Astrocyte (in vitro differentiated cells and primary cell): ENCODE measurements around the gene PKHD1. TPM values are rescaled to one million over a fixed set of nuclear protein-coding genes. Genes with fewer than 3 reads are reported as not detected.

Experiments used
- DNase-seq: peaks from one replicate; pipeline ENCODE4 v3.0.0-alpha.2; 2010; ENCODE audit warnings: low read depth
- FAIRE-seq: peaks from 2 replicates; lab custom pipeline; 2011; peaks lifted over from hg19 to GRCh38; lab: Jason Lieb, UNC
- H2AFZ ChIP-seq: 2 replicates; pipeline ENCODE4 v1.6.0; 2012; ENCODE audit warnings: low read depth, low read length, inconsistent platforms
- H3K27ac ChIP-seq: 2 replicates; pipeline ENCODE4 v1.5.1; 2011; ENCODE audit warnings: low read depth, low read length, inconsistent platforms
- H3K27me3 ChIP-seq: 2 replicates; pipeline ENCODE4 v1.6.0; 2011; ENCODE audit warnings: low read length, inconsistent platforms; ENCODE audit not compliant: insufficient read depth
- H3K36me3 ChIP-seq: 2 replicates; pipeline ENCODE4 v1.5.1; 2011; ENCODE audit warnings: low read length, inconsistent platforms; ENCODE audit not compliant: insufficient read depth
- H3K4me1 ChIP-seq: 2 replicates; pipeline ENCODE4 v1.5.1; 2011; ENCODE audit warnings: low read length, inconsistent platforms; ENCODE audit not compliant: insufficient read depth
- H3K4me2 ChIP-seq: 2 replicates; pipeline ENCODE4 v1.6.0; 2012; ENCODE audit warnings: low read length, inconsistent platforms
- H3K4me3 ChIP-seq: 2 replicates; pipeline ENCODE4 v1.5.1; 2011; ENCODE audit warnings: low read depth, mild to moderate bottlenecking, low read length, inconsistent platforms; ENCODE audit not compliant: insufficient read depth
- H3K79me2 ChIP-seq: 2 replicates; pipeline ENCODE4 v1.6.0; 2012; ENCODE audit warnings: mild to moderate bottlenecking, low read length, inconsistent platforms; ENCODE audit not compliant: insufficient read depth
- H3K9ac ChIP-seq: 2 replicates; pipeline ENCODE4 v1.6.0; 2012; ENCODE audit warnings: mild to moderate bottlenecking, low read length, inconsistent platforms
- H3K9me3 ChIP-seq: 2 replicates; pipeline ENCODE4 v1.5.1; 2012; ENCODE audit warnings: low read depth, mild to moderate bottlenecking, low read length, inconsistent platforms; ENCODE audit not compliant: insufficient read depth
- H4K20me1 ChIP-seq: 2 replicates; pipeline ENCODE4 v1.6.0; 2012; ENCODE audit warnings: low read length, inconsistent platforms; ENCODE audit not compliant: insufficient read depth
- H3K27ac Mint-ChIP-seq: one replicate; pipeline ENCODE4 v1.8.0; 2021; ENCODE audit warnings: mild to moderate bottlenecking, mixed read lengths; ENCODE audit not compliant: unreplicated experiment
- H3K27me3 Mint-ChIP-seq: one replicate; pipeline ENCODE4 v1.8.0; 2021; ENCODE audit warnings: low read depth, mixed read lengths; ENCODE audit not compliant: unreplicated experiment
- H3K36me3 Mint-ChIP-seq: one replicate; pipeline ENCODE4 v1.8.0; 2021; ENCODE audit warnings: low read depth, mixed read lengths; ENCODE audit not compliant: unreplicated experiment
- H3K4me1 Mint-ChIP-seq: one replicate; pipeline ENCODE4 v1.8.0; 2021; ENCODE audit warnings: low read depth, mixed read lengths; ENCODE audit not compliant: unreplicated experiment
- H3K4me3 Mint-ChIP-seq: one replicate; pipeline ENCODE4 v1.8.0; 2021; ENCODE audit warnings: mild to moderate bottlenecking, moderate library complexity, mixed read lengths; ENCODE audit not compliant: unreplicated experiment
- H3K9me3 Mint-ChIP-seq: one replicate; pipeline ENCODE4 v1.8.0; 2021; ENCODE audit warnings: mild to moderate bottlenecking, mixed read lengths; ENCODE audit not compliant: unreplicated experiment
- CTCF ChIP-seq: IDR thresholded peaks from 2 replicates; pipeline ENCODE4 v1.5.1; 2011; ENCODE audit warnings: low read depth, mild to moderate bottlenecking, inconsistent platforms, low read length, moderate library complexity; ENCODE audit not compliant: insufficient read depth
- EZH2 ChIP-seq: IDR thresholded peaks from 2 replicates; pipeline ENCODE4 v1.6.1; 2012; ENCODE audit warnings: mild to moderate bottlenecking, low read length, inconsistent platforms; ENCODE audit not compliant: insufficient read depth
- total RNA-seq: library from RNA; stranded (reverse); gene quantifications from 2 replicates; pipeline ENCODE4 v1.2.1, GENCODE V29; 2021

The PKHD1 gene
- total RNA-seq, 1 donor from 2014 or later = 0.16 TPM

- DNase-seq (no peak), FAIRE-seq (no peak)
- no peaks in the 10 kb centered on the region for H3K27me3 Mint-ChIP-seq
- H3K4me1 ChIP-seq = no peaks in the 10 kb centered on the region
- H3K9me3 ChIP-seq = no peaks in the 10 kb centered on the region
- H3K36me3 ChIP-seq = no peaks in the 10 kb centered on the region
- no peaks in the 10 kb centered on the region for H3K9me3 Mint-ChIP-seq
- no peak overlapping the region for H3K27ac ChIP-seq
- H3K4me3 ChIP-seq = no peak overlapping the region
- H3K27me3 ChIP-seq = no peaks in the 10 kb centered on the region
- H3K4me1 Mint-ChIP-seq = peaks cover 7% of the 10 kb centered on the region
- H3K9ac ChIP-seq = no peak overlapping the region
- no peak overlapping the region for H3K27ac Mint-ChIP-seq
- no peaks in the 10 kb centered on the region for H4K20me1 ChIP-seq
- H2AFZ ChIP-seq = no peak overlapping the region
- H3K36me3 Mint-ChIP-seq = no peaks in the 10 kb centered on the region
- no peak overlapping the region for H3K4me3 Mint-ChIP-seq
- TF ChIP-seq EZH2 = no peak
- no peak for TF ChIP-seq CTCF
- H3K4me2 ChIP-seq = no peak overlapping the region
- no peaks in the 10 kb centered on the region for H3K79me2 ChIP-seq
Measured at GRCh38 chr6:51617751-51618150, 469.7 kb downstream of the PKHD1 start.

GRCh38 chr6:51616243-51616642, 471.2 kb downstream of the PKHD1 start:
- Mint-ChIP-seq H3K27me3 (no peaks in the 10 kb centered on the region), H3K4me1 (peaks cover 7% of the 10 kb centered on the region), H3K27ac (no peak overlapping the region), H3K36me3 (no peaks in the 10 kb centered on the region), H3K4me3 (no peak overlapping the region), H3K9me3 (no peaks in the 10 kb centered on the region)
- TF ChIP-seq EZH2 = no peak
- no peak for TF ChIP-seq CTCF
- Histone ChIP-seq H4K20me1 (no peaks in the 10 kb centered on the region), H3K79me2 (no peaks in the 10 kb centered on the region), H2AFZ (no peak overlapping the region), H3K9me3 (no peaks in the 10 kb centered on the region), H3K4me1 (no peaks in the 10 kb centered on the region), H3K4me3 (no peak overlapping the region), H3K9ac (no peak overlapping the region), H3K27me3 (no peaks in the 10 kb centered on the region), H3K4me2 (no peak overlapping the region), H3K36me3 (no peaks in the 10 kb centered on the region), H3K27ac (no peak overlapping the region)
- no peak for FAIRE-seq
- no peak for DNase-seq

- H3K36me3 Mint-ChIP-seq = peaks cover 1% of the 10 kb centered on the region
- TF ChIP-seq CTCF = no peak
- no peak for TF ChIP-seq EZH2
- H3K4me2 ChIP-seq = no peak overlapping the region
Measured at GRCh38 chr6:51614725-51615124, 472.7 kb downstream of the PKHD1 start.

More at GRCh38 chr6:51614725-51615124, 472.7 kb downstream of the PKHD1 start:
- no peak for FAIRE-seq
- H3K27me3 Mint-ChIP-seq = no peaks in the 10 kb centered on the region
- H3K9me3 Mint-ChIP-seq = no peaks in the 10 kb centered on the region
- Histone ChIP-seq H3K27ac (no peak overlapping the region), H3K27me3 (no peaks in the 10 kb centered on the region), H2AFZ (no peak overlapping the region), H3K79me2 (no peaks in the 10 kb centered on the region), H3K9me3 (peaks cover 3% of the 10 kb centered on the region), H3K9ac (no peak overlapping the region), H3K4me1 (no peaks in the 10 kb centered on the region), H3K4me3 (no peak overlapping the region), H3K36me3 (no peaks in the 10 kb centered on the region), H4K20me1 (no peaks in the 10 kb centered on the region)
- no peak overlapping the region for H3K4me3 Mint-ChIP-seq
- DNase-seq = no peak
- H3K27ac Mint-ChIP-seq = no peak overlapping the region
- peaks cover 15% of the 10 kb centered on the region for H3K4me1 Mint-ChIP-seq
